Progenitor cell of endocrine pancreas (in vitro differentiated cells): ENCODE measurements around the gene SPTBN5. TPM values are rescaled to one million over a fixed set of nuclear protein-coding genes. Genes with fewer than 3 reads are reported as not detected.

Source experiments
- DNase-seq: peaks from one replicate; pipeline ENCODE4 v3.0.0; 2021; ENCODE audit warnings: low spot score; ENCODE audit not compliant: unreplicated experiment
- H3K27ac Mint-ChIP-seq: 2 replicates; pipeline ENCODE4 v1.8.0; 2021; ENCODE audit warnings: mild to moderate bottlenecking, moderate library complexity, mixed read lengths
- H3K27me3 Mint-ChIP-seq: 2 replicates; pipeline ENCODE4 v1.8.0; 2021; ENCODE audit warnings: mixed read lengths
- H3K36me3 Mint-ChIP-seq: 2 replicates; pipeline ENCODE4 v1.8.0; 2022; ENCODE audit warnings: mixed read lengths; ENCODE audit not compliant: insufficient read depth
- H3K4me1 Mint-ChIP-seq: 2 replicates; pipeline ENCODE4 v1.8.0; 2021; ENCODE audit warnings: low read depth, mixed read lengths
- H3K4me3 Mint-ChIP-seq: 2 replicates; pipeline ENCODE4 v1.8.0; 2021; ENCODE audit warnings: low read depth, mild to moderate bottlenecking, moderate library complexity, mixed read lengths
- H3K9me3 Mint-ChIP-seq: 2 replicates; pipeline ENCODE4 v1.8.0; 2021; ENCODE audit warnings: low read depth, mixed read lengths
- total RNA-seq: library from RNA; stranded (reverse); gene quantifications from 2 replicates; pipeline ENCODE4 v1.2.1, GENCODE V29; 2021
- TF ChIP-seq, protein P1 (sequence below): fragments of 200-600 bp; sonication (generic); IDR thresholded peaks from one replicate; pipeline ENCODE4 v1.5.0; 2021; ENCODE audit warnings: antibody characterized with exemption, mild to moderate bottlenecking; ENCODE audit not compliant: unreplicated experiment

SPTBN5 gene
- total RNA-seq, 1 donor from 2014 or later, result 7.9 TPM

DNA sequence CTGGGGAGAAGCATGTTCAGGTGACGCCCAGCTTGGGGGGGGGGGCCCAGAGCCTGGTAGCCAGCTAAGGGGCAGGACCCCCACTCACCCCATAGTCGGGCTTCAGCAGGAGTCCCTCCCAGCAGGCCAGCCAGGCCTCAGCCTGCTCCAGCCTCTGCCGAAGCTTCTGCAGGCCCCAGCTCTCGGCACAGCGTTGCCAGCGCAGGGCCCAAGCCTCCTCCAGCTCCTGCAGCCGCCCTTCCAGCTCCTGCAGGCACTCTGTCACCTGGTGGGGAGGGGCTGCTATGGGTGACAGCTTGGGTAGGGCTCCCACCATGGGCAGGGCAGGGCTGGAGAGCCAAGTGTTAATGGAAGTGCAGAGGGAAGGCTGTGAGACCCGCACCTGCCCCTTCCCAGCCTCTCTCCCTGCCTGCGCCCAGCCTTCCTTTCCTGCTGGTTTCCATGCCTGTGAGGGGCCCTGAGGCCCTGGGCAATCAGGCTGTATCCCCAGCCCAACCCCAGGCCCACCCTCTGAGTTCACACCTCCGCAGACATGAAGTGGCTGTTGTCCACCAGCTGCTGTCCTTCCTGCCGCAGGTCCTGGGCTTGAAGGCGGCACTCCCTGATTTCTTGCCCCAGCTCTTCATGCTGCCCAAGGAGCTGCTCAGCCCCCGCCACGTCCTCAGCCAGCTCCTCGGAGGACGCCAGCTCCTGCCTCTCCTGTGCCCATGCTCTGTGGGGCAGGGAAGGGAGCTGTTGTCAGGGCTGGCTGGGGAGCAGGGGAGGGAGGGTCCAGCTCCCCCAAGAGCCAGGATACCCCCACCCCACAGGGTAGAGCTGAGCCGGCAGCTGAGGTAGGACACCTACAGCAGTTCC lies 40.9 kb downstream of the SPTBN5 start:
- H3K36me3 Mint-ChIP-seq, result peaks cover 3% of the 10 kb centered on the region
- no peak for DNase-seq
- H3K27ac Mint-ChIP-seq, result no peak overlapping the region
- no peak overlapping the region for H3K4me3 Mint-ChIP-seq
- no peaks in the 10 kb centered on the region for H3K9me3 Mint-ChIP-seq
- TF ChIP-seq, protein P1, sequence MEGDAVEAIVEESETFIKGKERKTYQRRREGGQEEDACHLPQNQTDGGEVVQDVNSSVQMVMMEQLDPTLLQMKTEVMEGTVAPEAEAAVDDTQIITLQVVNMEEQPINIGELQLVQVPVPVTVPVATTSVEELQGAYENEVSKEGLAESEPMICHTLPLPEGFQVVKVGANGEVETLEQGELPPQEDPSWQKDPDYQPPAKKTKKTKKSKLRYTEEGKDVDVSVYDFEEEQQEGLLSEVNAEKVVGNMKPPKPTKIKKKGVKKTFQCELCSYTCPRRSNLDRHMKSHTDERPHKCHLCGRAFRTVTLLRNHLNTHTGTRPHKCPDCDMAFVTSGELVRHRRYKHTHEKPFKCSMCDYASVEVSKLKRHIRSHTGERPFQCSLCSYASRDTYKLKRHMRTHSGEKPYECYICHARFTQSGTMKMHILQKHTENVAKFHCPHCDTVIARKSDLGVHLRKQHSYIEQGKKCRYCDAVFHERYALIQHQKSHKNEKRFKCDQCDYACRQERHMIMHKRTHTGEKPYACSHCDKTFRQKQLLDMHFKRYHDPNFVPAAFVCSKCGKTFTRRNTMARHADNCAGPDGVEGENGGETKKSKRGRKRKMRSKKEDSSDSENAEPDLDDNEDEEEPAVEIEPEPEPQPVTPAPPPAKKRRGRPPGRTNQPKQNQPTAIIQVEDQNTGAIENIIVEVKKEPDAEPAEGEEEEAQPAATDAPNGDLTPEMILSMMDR, result no peak
- no peaks in the 10 kb centered on the region for H3K27me3 Mint-ChIP-seq
- H3K4me1 Mint-ChIP-seq, result no peaks in the 10 kb centered on the region

GRCh38 chr15:41851755-41852370 lies 42.0 kb downstream of the SPTBN5 start:
- TF ChIP-seq, protein P1, result no peak

GRCh38 chr15:41851167-41851523 lies 42.7 kb downstream of the SPTBN5 start:
- Mint-ChIP-seq H3K4me1 (no peaks in the 10 kb centered on the region), H3K36me3 (peaks cover 7% of the 10 kb centered on the region), H3K4me3 (no peak overlapping the region), H3K27me3 (no peaks in the 10 kb centered on the region), H3K9me3 (no peaks in the 10 kb centered on the region), H3K27ac (no peak overlapping the region)
- no peak for DNase-seq
- TF ChIP-seq, protein P1, result no peak

More at GRCh38 chr15:41851755-41852370, 42.0 kb downstream of the SPTBN5 start:
- Mint-ChIP-seq H3K36me3 (peaks cover 5% of the 10 kb centered on the region), H3K27me3 (no peaks in the 10 kb centered on the region), H3K4me3 (no peak overlapping the region), H3K4me1 (no peaks in the 10 kb centered on the region), H3K9me3 (no peaks in the 10 kb centered on the region), H3K27ac (no peak overlapping the region)
- DNase-seq, result no peak

GRCh38 chr15:41850482-41851166 lies 43.2 kb downstream of the SPTBN5 start:
- DNase-seq, result no peak
- H3K9me3 Mint-ChIP-seq, result no peaks in the 10 kb centered on the region
- H3K27ac Mint-ChIP-seq, result no peak overlapping the region
- H3K36me3 Mint-ChIP-seq, result peaks cover 7% of the 10 kb centered on the region
- no peak overlapping the region for H3K4me3 Mint-ChIP-seq
- TF ChIP-seq, protein P1, result no peak
- no peaks in the 10 kb centered on the region for H3K27me3 Mint-ChIP-seq
- no peaks in the 10 kb centered on the region for H3K4me1 Mint-ChIP-seq

- no peak overlapping the region for H3K4me3 Mint-ChIP-seq
- H3K27me3 Mint-ChIP-seq, result no peaks in the 10 kb centered on the region
- TF ChIP-seq, protein P1, result no peak
- no peaks in the 10 kb centered on the region for H3K9me3 Mint-ChIP-seq
- no peaks in the 10 kb centered on the region for H3K4me1 Mint-ChIP-seq
- no peak for DNase-seq
- H3K36me3 Mint-ChIP-seq, result peaks cover 7% of the 10 kb centered on the region
- H3K27ac Mint-ChIP-seq, result no peak overlapping the region
These were observed 44.0 kb downstream of the SPTBN5 start for GRCh38 chr15:41849861-41850260.
